Lung (tissue), 12 donors: ENCODE results near the gene CMC2. TPM values are rescaled to one million over a fixed set of nuclear protein-coding genes. Genes with fewer than 3 reads are reported as not detected.

Source experiments
- ATAC-seq: fragments of 200-7000 bp; cut with Tn5 transposase; one replicate; pipeline ENCODE4 v1.9.1; 2020; ENCODE audit warnings: moderate number of reproducible peaks; ENCODE audit not compliant: insufficient read depth, low FRiP score
- DNase-seq, 3 donors: peaks; one replicate each; pipeline ENCODE4 v3.0.0-alpha.2; 2013 to 2017
- H3K27ac ChIP-seq, 2 donors: one replicate each; pipeline ENCODE4 v1.5.1; 2013; ENCODE audit warnings: mild to moderate bottlenecking in 2 of 2, moderate library complexity in 2 of 2, control low read depth in 1 of 2, inconsistent platforms in 1 of 2, low read depth in 1 of 2, low read length in 1 of 2
- H3K27me3 ChIP-seq, 3 donors: one replicate each; pipeline ENCODE4 v1.5.1; 2013; ENCODE audit warnings: low read length in 2 of 3; ENCODE audit not compliant: control insufficient read depth in 3 of 3, insufficient read depth in 3 of 3
- H3K36me3 ChIP-seq, 4 donors: one replicate each; pipeline ENCODE4 v1.5.1; 2013; ENCODE audit warnings: low read length in 4 of 4, mild to moderate bottlenecking in 1 of 4, moderate library complexity in 1 of 4; ENCODE audit not compliant: control insufficient read depth in 4 of 4, insufficient read depth in 4 of 4
- H3K4me1 ChIP-seq, 5 donors: one replicate each; pipeline ENCODE4 v1.5.1; 2013; ENCODE audit warnings: low read length in 5 of 5, mild to moderate bottlenecking in 2 of 5, moderate library complexity in 1 of 5; ENCODE audit not compliant: control insufficient read depth in 5 of 5, insufficient read depth in 5 of 5
- H3K4me3 ChIP-seq: one replicate; pipeline ENCODE4 v1.5.1; 2013; ENCODE audit warnings: mild to moderate bottlenecking, control low read depth, moderate library complexity
- H3K9ac ChIP-seq, 2 donors: one replicate each; pipeline ENCODE4 v1.5.1; 2013; ENCODE audit warnings: low read length in 2 of 2, control low read depth in 1 of 2; ENCODE audit not compliant: insufficient read depth in 1 of 2
- H3K9me3 ChIP-seq, 4 donors: one replicate each; pipeline ENCODE4 v1.5.1; 2013; ENCODE audit warnings: low read length in 3 of 4, mild to moderate bottlenecking in 1 of 4, moderate library complexity in 1 of 4; ENCODE audit not compliant: control insufficient read depth in 4 of 4, insufficient read depth in 3 of 4
- WGBS, 2 donors: extraction: QIAGEN DNeasy Blood & Tissue Kit; methylation state at CpG; one replicate each; pipeline ENCODE4 v1.1.7; 2013; 5-methylcytosine and 5-hydroxymethylcytosine counted together
- polyA plus RNA-seq, 2 donors: library from polyadenylated mRNA; stranded (reverse); fragments of 200-250 nt; gene quantifications; one replicate each; pipeline ENCODE4 v1.2.1, GENCODE V29; 2013
- total RNA-seq, 2 donors: library from RNA; depleted of rRNA in 1 of 2; stranded (reverse); fragments of >200 nt in 1 of 2; gene quantifications; one replicate each; pipeline ENCODE4 v1.2.1, GENCODE V29; 2014 to 2021
- TF ChIP-seq, protein P1 (sequence below): IDR thresholded peaks from 2 replicates; pipeline ENCODE4 v1.5.1; 2012; ENCODE audit warnings: mild to moderate bottlenecking; ENCODE audit errors: control extremely low read depth, extremely low read depth
- donor health status: control.
- donor health status: control.
- donor health status: Bipolar disorder and iron deficiency.
- donor health status: healthy.
- donor health status: DM: yes; HTN: yes; CAD: no.

Gene CMC2
- total and polyA plus RNA-seq, 4 donors, result 27.3 to 60.8 (median 44.4) TPM

DNA sequence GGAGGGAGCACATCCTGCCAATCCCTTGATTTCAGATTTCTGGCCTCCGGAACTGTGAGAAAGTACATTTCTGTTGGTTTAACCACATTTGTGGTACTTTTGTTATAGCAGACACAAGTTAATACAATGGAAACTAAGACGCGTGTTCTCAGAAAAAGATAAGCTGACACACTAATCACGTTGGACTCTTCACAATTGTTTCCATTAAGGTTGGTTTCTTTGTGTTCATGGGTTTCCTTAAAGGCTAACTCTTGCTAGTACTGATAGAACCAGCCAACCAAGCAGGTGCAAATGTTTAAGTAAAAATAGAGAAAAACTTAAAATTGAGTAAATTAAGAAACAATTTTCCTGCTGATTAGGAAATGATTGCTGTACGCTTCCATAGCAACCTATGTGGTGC is 59.4 kb downstream of the CMC2 start:
- DNase-seq (no peak), ATAC-seq (no peak)
- Histone ChIP-seq H3K4me1 (no peaks in the 10 kb centered on the region), H3K36me3 (no peaks in the 10 kb centered on the region), H3K27ac (no peak overlapping the region), H3K27me3 (peaks cover 2 to 4% (median 3%) of the 10 kb centered on the region in 3 donors), H3K9ac (no peak overlapping the region), H3K9me3 (no peaks in the 10 kb centered on the region), H3K4me3 (no peak overlapping the region)
- WGBS, 2 donors, result 80 to 87% methylated on average over 5 of the region's 5 CpGs
- TF ChIP-seq, protein P1, sequence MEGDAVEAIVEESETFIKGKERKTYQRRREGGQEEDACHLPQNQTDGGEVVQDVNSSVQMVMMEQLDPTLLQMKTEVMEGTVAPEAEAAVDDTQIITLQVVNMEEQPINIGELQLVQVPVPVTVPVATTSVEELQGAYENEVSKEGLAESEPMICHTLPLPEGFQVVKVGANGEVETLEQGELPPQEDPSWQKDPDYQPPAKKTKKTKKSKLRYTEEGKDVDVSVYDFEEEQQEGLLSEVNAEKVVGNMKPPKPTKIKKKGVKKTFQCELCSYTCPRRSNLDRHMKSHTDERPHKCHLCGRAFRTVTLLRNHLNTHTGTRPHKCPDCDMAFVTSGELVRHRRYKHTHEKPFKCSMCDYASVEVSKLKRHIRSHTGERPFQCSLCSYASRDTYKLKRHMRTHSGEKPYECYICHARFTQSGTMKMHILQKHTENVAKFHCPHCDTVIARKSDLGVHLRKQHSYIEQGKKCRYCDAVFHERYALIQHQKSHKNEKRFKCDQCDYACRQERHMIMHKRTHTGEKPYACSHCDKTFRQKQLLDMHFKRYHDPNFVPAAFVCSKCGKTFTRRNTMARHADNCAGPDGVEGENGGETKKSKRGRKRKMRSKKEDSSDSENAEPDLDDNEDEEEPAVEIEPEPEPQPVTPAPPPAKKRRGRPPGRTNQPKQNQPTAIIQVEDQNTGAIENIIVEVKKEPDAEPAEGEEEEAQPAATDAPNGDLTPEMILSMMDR, result no peak

DNA sequence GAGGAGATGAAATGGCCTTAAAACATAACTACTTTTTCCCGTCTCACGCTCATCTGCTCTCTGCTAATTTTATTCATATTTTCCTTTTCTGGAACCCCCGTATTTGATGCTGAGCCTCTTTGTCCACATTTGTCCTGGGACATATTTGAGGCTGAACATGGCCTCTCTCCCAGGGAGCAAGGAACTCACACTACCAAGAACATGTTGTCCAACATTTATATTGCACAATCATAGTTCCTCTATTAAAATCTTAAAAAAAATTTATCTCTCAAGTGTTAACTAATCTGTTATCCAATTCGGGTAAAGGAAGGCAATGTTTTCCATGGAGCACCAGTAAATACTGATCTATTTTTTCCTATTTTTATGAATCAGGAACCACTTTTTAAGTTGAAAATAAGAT is 60.2 kb downstream of the CMC2 start:
- Histone ChIP-seq H3K4me1 (no peaks in the 10 kb centered on the region), H3K27ac (no peak overlapping the region), H3K9ac (no peak overlapping the region), H3K9me3 (no peaks in the 10 kb centered on the region), H3K27me3 (peaks cover 2 to 4% (median 3%) of the 10 kb centered on the region in 3 donors), H3K36me3 (no peaks in the 10 kb centered on the region), H3K4me3 (no peak overlapping the region)
- TF ChIP-seq, protein P1, result no peak
- no peak for DNase-seq
- 83 to 84% methylated on average over 4 of the region's 4 CpGs for WGBS, 2 donors
- no peak for ATAC-seq

DNA sequence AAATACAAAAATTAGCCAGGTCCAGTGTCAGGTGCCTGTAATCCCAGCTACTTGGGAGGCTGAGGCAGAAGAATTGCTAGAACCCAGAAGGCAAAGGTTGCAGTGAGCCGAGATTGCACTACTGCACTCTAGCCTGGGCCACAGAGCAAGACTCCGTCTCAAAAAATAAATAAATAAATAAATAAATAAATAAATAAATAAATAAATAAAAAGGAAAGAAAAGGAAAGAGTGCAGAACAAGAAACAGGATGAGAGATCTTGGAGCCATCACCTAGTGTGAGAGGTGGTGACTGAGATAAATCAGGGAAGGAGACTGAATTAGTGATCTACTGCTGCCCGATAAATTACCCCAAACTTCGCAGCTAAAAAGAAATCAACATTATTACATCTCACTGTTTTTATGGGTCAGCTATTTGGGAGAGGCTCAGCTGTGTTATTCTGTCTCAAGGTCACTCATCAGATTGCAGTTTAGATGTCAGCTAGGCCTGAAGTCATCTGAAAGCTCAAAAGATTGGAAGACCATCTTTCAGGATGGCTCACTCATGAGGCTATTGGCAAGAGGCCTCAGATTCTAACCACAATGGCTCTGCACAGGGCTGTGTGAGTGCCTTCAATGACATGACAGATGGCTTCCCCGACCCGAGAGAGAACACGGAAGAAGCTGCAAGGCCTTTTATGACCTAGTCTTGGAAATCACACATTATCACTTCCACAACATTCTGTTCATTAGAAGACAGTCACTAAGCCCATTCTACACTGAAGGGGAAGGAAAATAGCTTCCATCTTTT is 66.4 kb downstream of the CMC2 start:
- ATAC-seq (no peak), DNase-seq (no peak)
- Histone ChIP-seq H3K9me3 (no peaks in the 10 kb centered on the region), H3K36me3 (no peaks in the 10 kb centered on the region), H3K4me1 (peaks cover 0 to 3% (median 0%) of the 10 kb centered on the region in 5 donors), H3K27me3 (peaks cover 0 to 2% (median 0%) of the 10 kb centered on the region in 3 donors), H3K9ac (no peak overlapping the region), H3K4me3 (no peak overlapping the region), H3K27ac (no peak overlapping the region)
- TF ChIP-seq, protein P1, result no peak
- 80% methylated on average over 7 of the region's 7 CpGs for WGBS, 2 donors
